Umbilical cord (tissue), 2 donors: ENCODE results near the gene CTLA4. TPM values are rescaled to one million over a fixed set of nuclear protein-coding genes. Genes with fewer than 3 reads are reported as not detected.
A peak's percentile ranks its signal among the peaks of the same experiment; 100 is the strongest.

Source experiments
- DNase-seq: peaks from one replicate; pipeline ENCODE4 v3.0.0-alpha.2; 2015; ENCODE audit warnings: low spot score
- total RNA-seq: library from RNA; depleted of rRNA; stranded (reverse); fragments of >200 nt; gene quantifications from one replicate; pipeline ENCODE4 v1.2.3, GENCODE V29; 2014; ENCODE audit warnings: low replicate concordance; ENCODE audit not compliant: insufficient read depth

The CTLA4 gene
- total RNA-seq, 1 donor from 2014 or later, result not detected

- DNase-seq, result no peak
Measured at GRCh38 chr2:203890733-203891132, 23.2 kb downstream of the CTLA4 start.

GRCh38 chr2:203891474-203891873 lies 23.9 kb downstream of the CTLA4 start:
- DNase-seq, result no peak

GRCh38 chr2:203892207-203892606 lies 24.6 kb downstream of the CTLA4 start:
- no peak for DNase-seq

GRCh38 chr2:203893401-203893800 lies 25.8 kb downstream of the CTLA4 start:
- no peak for DNase-seq

GRCh38 chr2:203893840-203894239 lies 26.3 kb downstream of the CTLA4 start:
- no peak for DNase-seq

- DNase-seq, result no peak
Measured at GRCh38 chr2:203894262-203894661, 26.7 kb downstream of the CTLA4 start.

GRCh38 chr2:203897544-203897943 lies 30.0 kb downstream of the CTLA4 start:
- DNase-seq, result no peak

- peak; percentile 36 for DNase-seq
Measured at GRCh38 chr2:203898657-203899056, 31.1 kb downstream of the CTLA4 start.

GRCh38 chr2:203900253-203900652 lies 32.7 kb downstream of the CTLA4 start:
- DNase-seq, result peak; percentile 40

- DNase-seq, result no peak
Measured at GRCh38 chr2:203904022-203904421, 36.5 kb downstream of the CTLA4 start.

- no peak for DNase-seq
Measured at GRCh38 chr2:203905656-203906055, 38.1 kb downstream of the CTLA4 start.

GRCh38 chr2:203908066-203908796 lies 40.7 kb downstream of the CTLA4 start:
- no peak for DNase-seq

GRCh38 chr2:203908797-203909185 lies 41.2 kb downstream of the CTLA4 start:
- no peak for DNase-seq

GRCh38 chr2:203909261-203909967 lies 41.8 kb downstream of the CTLA4 start:
- peak; percentile 74 for DNase-seq

- DNase-seq, result no peak
Measured at GRCh38 chr2:203909974-203910373, 42.4 kb downstream of the CTLA4 start.

GRCh38 chr2:203913947-203914346 lies 46.4 kb downstream of the CTLA4 start:
- DNase-seq, result no peak

GRCh38 chr2:203914546-203915182 lies 47.1 kb downstream of the CTLA4 start:
- DNase-seq, result no peak

GRCh38 chr2:203915256-203915655 lies 47.7 kb downstream of the CTLA4 start:
- DNase-seq, result no peak

GRCh38 chr2:203916756-203917155 lies 49.2 kb downstream of the CTLA4 start:
- no peak for DNase-seq

- no peak for DNase-seq
Measured at GRCh38 chr2:203918264-203918663, 50.7 kb downstream of the CTLA4 start.

- no peak for DNase-seq
Measured at GRCh38 chr2:203918839-203919238, 51.3 kb downstream of the CTLA4 start.
